ENCODE measurements around the gene MMAB. TPM values are rescaled to one million over a fixed set of nuclear protein-coding genes. Genes with fewer than 3 reads are reported as not detected.

The MMAB gene
- 77.3 and 112 TPM in 2 replicates for total RNA-seq (2016; rRNA removed; fragmentation: Illumina TruSeq; extraction: Trizol)
- 32.4 and 42.7 TPM in 2 replicates for total RNA-seq (2016; cell fraction: cytosol; rRNA removed; fragmentation: Illumina TruSeq; extraction: Trizol; ENCODE audit: low read depth)
- 80.5 and 108 TPM in 2 replicates for total RNA-seq (2016; cell fraction: insoluble cytoplasmic fraction; rRNA removed; fragmentation: Illumina TruSeq; extraction: Trizol)
- 59.5 and 67.4 TPM in 2 replicates for total RNA-seq (2016; cell fraction: membrane; rRNA removed; fragmentation: Illumina TruSeq; extraction: Trizol)
- total RNA-seq (2016; cell fraction: nucleus; rRNA removed; fragmentation: Illumina TruSeq; extraction: Trizol) = 37.8 and 41.0 TPM in 2 replicates
- polyA plus RNA-seq (2011; rRNA removed) = 26.1 and 33.2 TPM in 2 replicates
- polyA plus RNA-seq (2011; cell fraction: cytosol; rRNA removed) = 29.9 and 32.2 TPM in 2 replicates
- polyA plus RNA-seq (2011; cell fraction: nucleus; rRNA removed) = 34.9 and 43.2 TPM in 2 replicates
- polyA plus RNA-seq (2012) = 39.1 and 40.4 TPM in 2 replicates
- 36.6 and 44.0 TPM in 2 replicates for polyA plus RNA-seq (2016; cell fraction: cytosol; fragmentation: Illumina TruSeq; extraction: Trizol; ENCODE audit: low read depth)
- polyA plus RNA-seq (2016; cell fraction: insoluble cytoplasmic fraction; fragmentation: Illumina TruSeq; extraction: Trizol; ENCODE audit: low read depth) = 98.7 and 99.8 TPM in 2 replicates
- polyA plus RNA-seq (2016; cell fraction: membrane; fragmentation: Illumina TruSeq; extraction: Trizol; ENCODE audit: low read depth) = 39.9 and 52.5 TPM in 2 replicates
- polyA plus RNA-seq (2016; cell fraction: nucleus; fragmentation: Illumina TruSeq; extraction: Trizol; ENCODE audit: insufficient read depth, low read depth) = 58.2 and 63.9 TPM in 2 replicates
- polyA minus RNA-seq (2011; rRNA and poly(A)+ RNA removed; ENCODE audit: low replicate concordance) = 37.1 and 53.3 TPM in 2 replicates
- 11.8 and 16.2 TPM in 2 replicates for polyA minus RNA-seq (2011; cell fraction: cytosol; rRNA and poly(A)+ RNA removed)
- polyA minus RNA-seq (2011; cell fraction: nucleus; rRNA and poly(A)+ RNA removed) = 21.0 and 29.1 TPM in 2 replicates
- percentile 64 among the genes with signal in this experiment for Bru-seq, nascent RNA
- BruChase-seq, experiment 1, labeled RNA remaining after a 6-hour chase = percentile 56 among the genes with signal in this experiment
- percentile 59 among the genes with signal in this experiment for BruChase-seq, experiment 2, labeled RNA remaining after a 2-hour chase
- long read RNA-seq, experiment 1, full-length matches to known transcripts = 59 of 73 reads
- long read RNA-seq, experiment 1, partial matches to known transcripts = 2 of 73 reads
- long read RNA-seq, experiment 1, other reads (novel, unspliced or antisense) = 12 of 73 reads
- long read RNA-seq, experiment 2, full-length matches to known transcripts = 50 of 80 reads
- long read RNA-seq, experiment 2, partial matches to known transcripts = 6 of 80 reads
- long read RNA-seq, experiment 2, other reads (novel, unspliced or antisense) = 24 of 80 reads

DNA sequence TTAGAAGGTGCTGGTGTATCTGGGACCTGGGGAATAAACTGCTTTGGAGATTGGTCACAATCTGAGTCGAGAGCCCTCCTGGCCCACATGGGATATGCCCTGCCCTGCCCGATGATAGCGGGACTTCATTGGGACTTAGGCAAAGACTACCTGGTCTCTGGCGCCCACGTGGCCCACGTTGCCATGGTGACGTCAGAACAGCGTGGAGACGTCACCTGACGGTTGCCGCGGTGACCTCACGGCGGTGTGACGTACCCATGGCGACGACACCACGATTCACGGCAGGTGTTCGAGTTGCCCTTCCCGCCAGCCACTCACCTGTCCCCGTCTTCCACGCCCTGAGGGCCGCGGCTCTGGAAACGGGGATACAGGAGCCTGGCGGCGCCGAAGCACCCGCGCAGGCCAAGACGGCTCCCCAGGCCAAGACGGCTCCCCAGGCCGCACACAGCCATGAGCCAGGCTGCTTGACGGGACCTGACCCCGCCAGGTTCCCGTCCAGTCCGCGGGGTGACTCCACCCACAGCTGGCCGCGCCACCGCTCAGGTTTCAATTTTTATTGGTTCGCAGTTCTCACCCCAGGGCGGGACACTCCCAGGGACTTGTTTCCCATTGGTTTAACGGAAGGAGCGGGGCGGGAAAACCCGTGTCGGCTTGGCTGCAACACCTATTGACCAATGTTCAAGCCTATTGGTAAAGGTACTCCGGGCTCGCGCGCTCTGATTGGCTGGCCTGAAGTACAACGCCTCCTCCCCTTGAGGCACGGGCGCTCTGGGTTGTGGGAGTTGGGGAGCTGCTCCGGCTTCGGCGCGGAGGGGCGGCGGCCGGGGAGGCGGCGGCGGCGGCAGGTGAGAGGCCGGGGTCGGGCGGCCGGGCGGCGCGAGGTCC lies at the start of gene MMAB, which contains the start of gene MVK:
TSS of gene MMAB (minus strand) at position 476 of the 885 bp plus-strand sequence. CDS start at position 452, 24 bp downstream.
TSS of gene MVK (plus strand) at position 766 of the 885 bp plus-strand sequence. CDS start 1,029 bp downstream, outside the sequence.
- Histone ChIP-seq H3K4me2 (ENCODE audit: low read depth, low read length) (peak within 1 kb of the TSS; percentile 86), H3K36me3 (replicated peaks in 1 of 2; ENCODE audit: control insufficient read depth in 1 of 2, insufficient read depth in 2 of 2, low read length in 2 of 2) (peaks cover 10 to 50% of the 10 kb centered on the region in 2 experiments), H2AFZ (ENCODE audit: low read length) (no peak within 1 kb of the TSS), H3K9ac (ENCODE audit: insufficient read depth, low read depth, low read length) (peak within 1 kb of the TSS; percentile 82), H3K27me3 (ENCODE audit: control insufficient read depth in 1 of 2, insufficient read depth in 2 of 2, low read length in 2 of 2) (no peaks in the 10 kb centered on the region), H3K4me1 (ENCODE audit: insufficient read depth, low read length) (peaks cover 70% of the 10 kb centered on the region), H4K20me1 (ENCODE audit: insufficient read depth, low read length) (no peaks in the 10 kb centered on the region), H3K4me3 (replicated peaks in 1 of 3; ENCODE audit: insufficient read depth in 1 of 3, low read depth in 2 of 3, low read length in 3 of 3) (peak within 1 kb of the TSS; percentile 57 to 79 (median 69)), H3K27ac (ENCODE audit: extremely low read length, insufficient read depth, low read length) (peak within 1 kb of the TSS; percentile 83), H3K9me3 (ENCODE audit: low read length) (no peaks in the 10 kb centered on the region), H3K79me2 (ENCODE audit: insufficient read depth, low read length) (peaks cover 39% of the 10 kb centered on the region)
- ATAC-seq = peak; percentile 95
- WGBS (ENCODE audit: low lambda C conversion rate) = 0% methylated on average over 9 of the region's 74 CpGs
- in situ Hi-C loops (cut with HindIII; ENCODE audit: extremely low pct_ligation_motif_present, low pct_unique_long_range_greater_than_20kb) (no loop called here), intact Hi-C loops (cut with micrococcal nuclease; ENCODE audit: unreplicated experiment) (no loop called here)
- peak; percentile 99 for DNase-seq (ENCODE audit: low spot score)
- FAIRE-seq = peak; percentile 95
- CTCF ChIA-PET (ENCODE audit: low intra/inter-chr PET ratio, low total read pairs) = no interaction called here
- BruUV-seq (replicated peaks) = TSS peak; percentile 79
- POLR2A ChIA-PET = interaction anchor here (0.6 to 2.6 kb wide), 16 partner anchors 9 to 293 kb away, joined by 3 to 31 read pairs (median 3); no protein-coding TSS in a partner anchor
- peak; percentile 80 for TF ChIP-seq MEIS2 (CRISPR knock-in tag; IDR thresholded peaks at IDR 0.05)
- TF ChIP-seq ZNF30 (CRISPR knock-in tag; IDR thresholded peaks at IDR 0.05) = no peak
- TF ChIP-seq LBX2 (CRISPR knock-in tag; IDR thresholded peaks at IDR 0.05; ENCODE audit: borderline replicate concordance) = 0 out of 2 replicates have a peak, but pooled peaks have one; percentile 54
- TF ChIP-seq THAP8 (CRISPR knock-in tag; IDR thresholded peaks at IDR 0.05; ENCODE audit: borderline replicate concordance) = no peak
- TF ChIP-seq, protein P1, sequence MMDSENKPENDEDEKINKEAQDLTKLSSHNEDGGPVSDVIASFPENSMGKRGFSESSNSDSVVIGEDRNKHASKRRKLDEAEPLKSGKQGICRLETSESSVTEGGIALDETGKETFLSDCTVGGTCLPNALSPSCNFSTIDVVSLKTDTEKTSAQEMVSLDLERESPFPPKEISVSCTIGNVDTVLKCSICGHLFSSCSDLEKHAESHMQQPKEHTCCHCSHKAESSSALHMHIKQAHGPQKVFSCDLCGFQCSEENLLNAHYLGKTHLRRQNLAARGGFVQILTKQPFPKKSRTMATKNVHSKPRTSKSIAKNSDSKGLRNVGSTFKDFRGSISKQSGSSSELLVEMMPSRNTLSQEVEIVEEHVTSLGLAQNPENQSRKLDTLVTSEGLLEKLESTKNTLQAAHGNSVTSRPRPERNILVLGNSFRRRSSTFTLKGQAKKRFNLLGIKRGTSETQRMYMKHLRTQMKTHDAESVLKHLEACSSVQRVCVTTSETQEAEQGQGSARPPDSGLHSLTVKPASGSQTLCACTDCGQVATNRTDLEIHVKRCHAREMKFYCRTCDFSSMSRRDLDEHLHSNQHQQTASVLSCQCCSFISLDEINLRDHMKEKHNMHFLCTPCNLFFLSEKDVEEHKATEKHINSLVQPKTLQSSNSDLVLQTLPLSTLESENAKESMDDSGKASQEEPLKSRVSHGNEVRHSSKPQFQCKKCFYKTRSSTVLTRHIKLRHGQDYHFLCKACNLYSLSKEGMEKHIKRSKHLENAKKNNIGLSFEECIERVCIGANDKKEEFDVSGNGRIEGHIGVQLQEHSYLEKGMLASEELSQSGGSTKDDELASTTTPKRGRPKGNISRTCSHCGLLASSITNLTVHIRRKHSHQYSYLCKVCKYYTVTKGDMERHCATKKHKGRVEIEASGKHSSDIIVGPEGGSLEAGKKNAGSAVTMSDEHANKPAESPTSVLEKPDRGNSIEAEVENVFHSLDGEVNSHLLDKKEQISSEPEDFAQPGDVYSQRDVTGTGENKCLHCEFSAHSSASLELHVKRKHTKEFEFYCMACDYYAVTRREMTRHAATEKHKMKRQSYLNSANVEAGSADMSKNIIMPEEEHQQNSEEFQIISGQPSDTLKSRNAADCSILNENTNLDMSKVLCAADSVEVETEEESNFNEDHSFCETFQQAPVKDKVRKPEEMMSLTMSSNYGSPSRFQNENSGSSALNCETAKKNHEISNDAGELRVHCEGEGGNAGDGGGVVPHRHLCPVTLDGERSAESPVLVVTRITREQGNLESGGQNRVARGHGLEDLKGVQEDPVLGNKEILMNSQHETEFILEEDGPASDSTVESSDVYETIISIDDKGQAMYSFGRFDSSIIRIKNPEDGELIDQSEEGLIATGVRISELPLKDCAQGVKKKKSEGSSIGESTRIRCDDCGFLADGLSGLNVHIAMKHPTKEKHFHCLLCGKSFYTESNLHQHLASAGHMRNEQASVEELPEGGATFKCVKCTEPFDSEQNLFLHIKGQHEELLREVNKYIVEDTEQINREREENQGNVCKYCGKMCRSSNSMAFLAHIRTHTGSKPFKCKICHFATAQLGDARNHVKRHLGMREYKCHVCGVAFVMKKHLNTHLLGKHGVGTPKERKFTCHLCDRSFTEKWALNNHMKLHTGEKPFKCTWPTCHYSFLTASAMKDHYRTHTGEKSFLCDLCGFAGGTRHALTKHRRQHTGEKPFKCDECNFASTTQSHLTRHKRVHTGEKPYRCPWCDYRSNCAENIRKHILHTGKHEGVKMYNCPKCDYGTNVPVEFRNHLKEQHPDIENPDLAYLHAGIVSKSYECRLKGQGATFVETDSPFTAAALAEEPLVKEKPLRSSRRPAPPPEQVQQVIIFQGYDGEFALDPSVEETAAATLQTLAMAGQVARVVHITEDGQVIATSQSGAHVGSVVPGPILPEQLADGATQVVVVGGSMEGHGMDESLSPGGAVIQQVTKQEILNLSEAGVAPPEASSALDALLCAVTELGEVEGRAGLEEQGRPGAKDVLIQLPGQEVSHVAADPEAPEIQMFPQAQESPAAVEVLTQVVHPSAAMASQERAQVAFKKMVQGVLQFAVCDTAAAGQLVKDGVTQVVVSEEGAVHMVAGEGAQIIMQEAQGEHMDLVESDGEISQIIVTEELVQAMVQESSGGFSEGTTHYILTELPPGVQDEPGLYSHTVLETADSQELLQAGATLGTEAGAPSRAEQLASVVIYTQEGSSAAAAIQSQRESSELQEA (CRISPR knock-in tag; IDR thresholded peaks at IDR 0.05; ENCODE audit: not compliant biosample characterization) = peak; percentile 74
- peak; percentile 67 for TF ChIP-seq RBM39 (IDR thresholded peaks at IDR 0.05; ENCODE audit: low read depth, low read length, poor library complexity, severe bottlenecking)

All from HepG2 (cell line).